LNCaP clone FGC (cell line): ENCODE results near the gene LDB3.

Experiments used
- DNase-seq: peaks from one replicate; pipeline ENCODE4 v3.0.0-alpha.2; 2011; ENCODE audit warnings: low read depth
- H3K4me3 ChIP-seq: 2 replicates; pipeline ENCODE4 v1.5.1; 2011; ENCODE audit warnings: mild to moderate bottlenecking, low read depth, low read length, control low read depth
- CTCF ChIP-seq: IDR thresholded peaks from 2 replicates; pipeline ENCODE4 v1.5.1; 2012; ENCODE audit warnings: mild to moderate bottlenecking; ENCODE audit not compliant: control insufficient read depth, insufficient read depth; ENCODE audit errors: extremely low read depth

LDB3 gene

DNA sequence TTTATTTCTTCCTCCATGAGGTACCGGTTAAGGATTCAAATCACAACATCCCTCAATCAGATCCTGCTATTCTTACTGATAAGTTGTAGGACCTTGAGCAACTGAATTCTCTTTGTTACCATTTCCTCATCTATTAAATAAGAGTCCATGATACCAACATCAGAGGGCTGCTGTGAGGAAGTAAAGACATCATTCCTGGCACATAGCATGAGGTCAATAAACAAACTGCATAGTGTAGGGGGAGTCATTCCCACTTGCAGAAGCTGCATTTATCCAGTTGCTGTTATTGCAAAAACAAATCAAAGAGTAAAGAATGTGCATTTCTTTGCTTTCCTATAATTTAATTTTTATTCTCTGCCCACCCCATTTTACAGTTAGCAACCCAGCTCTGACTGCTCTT, 36.8 kb downstream of the LDB3 start:
- no peak for TF ChIP-seq CTCF
- no peak overlapping the region for H3K4me3 ChIP-seq
- no peak for DNase-seq

- DNase-seq, result no peak
- H3K4me3 ChIP-seq, result no peak overlapping the region
- TF ChIP-seq CTCF, result no peak
Observed at GRCh38 chr10:86705905-86706304, 37.6 kb downstream of the LDB3 start.

GRCh38 chr10:86706401-86706841, 38.1 kb downstream of the LDB3 start:
- DNase-seq, result no peak
- no peak for TF ChIP-seq CTCF
- H3K4me3 ChIP-seq, result no peak overlapping the region

- H3K4me3 ChIP-seq, result no peak overlapping the region
- no peak for TF ChIP-seq CTCF
- DNase-seq, result no peak
Observed at GRCh38 chr10:86706977-86707376, 38.7 kb downstream of the LDB3 start.

GRCh38 chr10:86707505-86707904, 39.2 kb downstream of the LDB3 start:
- no peak for DNase-seq
- H3K4me3 ChIP-seq, result no peak overlapping the region
- no peak for TF ChIP-seq CTCF

DNA sequence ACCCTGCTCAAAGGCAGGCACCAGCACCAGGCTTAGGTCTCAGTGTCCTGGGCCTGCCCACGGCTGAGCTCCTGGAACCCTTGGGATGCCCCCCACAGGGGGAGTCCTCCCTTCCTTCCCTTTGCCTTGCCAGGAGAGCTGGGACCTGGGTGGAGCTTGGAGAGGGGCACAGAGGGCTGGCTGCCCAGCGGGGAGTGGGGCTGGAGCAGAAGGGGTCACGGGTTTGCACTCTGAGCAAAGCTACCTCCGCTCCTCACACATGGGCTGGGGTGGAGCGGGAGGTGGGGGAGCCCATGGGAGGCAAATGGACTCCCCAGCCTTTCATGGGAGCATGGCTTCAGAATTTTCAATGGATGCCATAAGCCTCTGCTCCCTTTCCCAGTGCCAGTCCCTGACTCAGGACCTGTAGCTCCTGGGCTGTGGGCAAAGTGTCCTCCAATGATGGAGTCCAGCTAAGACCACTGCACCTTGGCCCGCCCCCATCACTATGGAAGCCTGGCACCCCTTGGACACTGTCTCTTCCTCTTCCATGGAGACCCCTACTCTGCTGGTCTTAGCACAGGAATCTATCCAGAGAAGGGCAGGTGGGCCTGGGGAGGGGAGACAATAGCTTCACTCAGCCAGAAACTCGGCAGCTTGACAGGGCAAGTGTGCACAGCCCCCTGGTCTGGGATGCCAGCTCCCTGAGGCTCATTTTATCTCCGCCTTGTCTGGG, 39.9 kb downstream of the LDB3 start:
- no peak for DNase-seq
- H3K4me3 ChIP-seq, result no peak overlapping the region
- no peak for TF ChIP-seq CTCF
